COR-L47 (cell line): Measurements from ENCODE around the gene CRYGS.

Source experiments
- DNase-seq: peaks from one replicate; lab custom pipeline; 2025; lab: John Stamatoyannopoulos, UW

The CRYGS gene

GRCh38 chr3:186493525-186494255 is 50.5 kb downstream of the CRYGS start:
- DNase-seq: no peak

- DNase-seq: no peak
These were observed 51.7 kb downstream of the CRYGS start for GRCh38 chr3:186492385-186492984.

GRCh38 chr3:186489507-186489906 is 54.7 kb downstream of the CRYGS start:
- no peak for DNase-seq
